Thymus (tissue), 2 donors: ENCODE data around the gene HSPA5. TPM values are rescaled to one million over a fixed set of nuclear protein-coding genes. Genes with fewer than 3 reads are reported as not detected.

Source experiments
- polyA plus RNA-seq: library from polyadenylated mRNA; stranded (reverse); fragments of 200-250 nt; gene quantifications from one replicate; pipeline ENCODE4 v1.2.3, GENCODE V29; 2013
- total RNA-seq: library from RNA; stranded (reverse); fragments of 120-200 nt; gene quantifications from one replicate; pipeline ENCODE4 v1.2.4, GENCODE V29; 2013
- donor health status: healthy.

The HSPA5 gene
- total and polyA plus RNA-seq, 2 donors, result 38.6 to 113 TPM

Other genes with a start within 250 kb of the HSPA5 start
- 23.5 TPM for gene SCAI, start 97.8 kb downstream of the HSPA5 start, total RNA-seq
- 9.4 TPM for gene SCAI, start 97.8 kb downstream of the HSPA5 start, polyA plus RNA-seq
- 35.6 TPM for gene PPP6C, start 51.5 kb downstream of the HSPA5 start, total RNA-seq
- gene PPP6C, start 51.5 kb downstream of the HSPA5 start, polyA plus RNA-seq, result 37.6 TPM
- 25.7 TPM for gene RABEPK, start 40.8 kb downstream of the HSPA5 start, total RNA-seq
- gene RABEPK, start 40.8 kb downstream of the HSPA5 start, polyA plus RNA-seq, result 19.5 TPM
- gene GAPVD1, start 20.5 kb upstream of the HSPA5 start, total RNA-seq, result 23.0 TPM
- gene GAPVD1, start 20.5 kb upstream of the HSPA5 start, polyA plus RNA-seq, result 12.9 TPM